Measurements from ENCODE around the gene SLC18A3.

SLC18A3 gene

GRCh38 chr10:49629431-49629881, 19.3 kb downstream of the SLC18A3 start:
- no peak overlapping the region for H3K4me3 ChIP-seq (ENCODE audit: control insufficient read depth, low read depth, low read length)
- TF ChIP-seq CTCF (IDR thresholded peaks at IDR 0.05; ENCODE audit: control insufficient read depth, insufficient read depth, low read depth, low read length, missing control alignments): no peak
- no peak for DNase-seq (ENCODE audit: low read depth)

DNA sequence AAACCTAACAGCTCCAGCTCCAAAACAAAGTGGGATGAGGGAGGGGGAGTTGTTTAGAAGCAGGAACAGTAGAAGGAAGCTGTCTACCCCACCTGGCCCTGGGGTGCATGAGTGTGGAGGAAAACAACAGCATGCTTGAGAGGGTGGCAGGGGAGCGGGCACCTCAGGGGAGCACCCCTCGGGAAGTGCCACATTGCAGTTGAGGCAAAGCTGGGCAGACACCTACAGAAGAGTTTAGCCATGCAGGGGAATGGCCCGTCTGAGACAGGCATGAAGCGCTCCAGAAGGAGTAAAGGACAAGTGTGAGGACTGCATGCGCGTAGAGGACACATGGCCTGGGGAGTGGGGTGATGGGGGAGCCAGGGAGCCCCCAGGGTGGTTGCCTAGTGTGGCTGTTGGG, 21.9 kb downstream of the SLC18A3 start:
- TF ChIP-seq CTCF (IDR thresholded peaks at IDR 0.05; ENCODE audit: control insufficient read depth, insufficient read depth, low read depth, low read length, missing control alignments): no peak
- no peak for DNase-seq (ENCODE audit: low read depth)

DNA sequence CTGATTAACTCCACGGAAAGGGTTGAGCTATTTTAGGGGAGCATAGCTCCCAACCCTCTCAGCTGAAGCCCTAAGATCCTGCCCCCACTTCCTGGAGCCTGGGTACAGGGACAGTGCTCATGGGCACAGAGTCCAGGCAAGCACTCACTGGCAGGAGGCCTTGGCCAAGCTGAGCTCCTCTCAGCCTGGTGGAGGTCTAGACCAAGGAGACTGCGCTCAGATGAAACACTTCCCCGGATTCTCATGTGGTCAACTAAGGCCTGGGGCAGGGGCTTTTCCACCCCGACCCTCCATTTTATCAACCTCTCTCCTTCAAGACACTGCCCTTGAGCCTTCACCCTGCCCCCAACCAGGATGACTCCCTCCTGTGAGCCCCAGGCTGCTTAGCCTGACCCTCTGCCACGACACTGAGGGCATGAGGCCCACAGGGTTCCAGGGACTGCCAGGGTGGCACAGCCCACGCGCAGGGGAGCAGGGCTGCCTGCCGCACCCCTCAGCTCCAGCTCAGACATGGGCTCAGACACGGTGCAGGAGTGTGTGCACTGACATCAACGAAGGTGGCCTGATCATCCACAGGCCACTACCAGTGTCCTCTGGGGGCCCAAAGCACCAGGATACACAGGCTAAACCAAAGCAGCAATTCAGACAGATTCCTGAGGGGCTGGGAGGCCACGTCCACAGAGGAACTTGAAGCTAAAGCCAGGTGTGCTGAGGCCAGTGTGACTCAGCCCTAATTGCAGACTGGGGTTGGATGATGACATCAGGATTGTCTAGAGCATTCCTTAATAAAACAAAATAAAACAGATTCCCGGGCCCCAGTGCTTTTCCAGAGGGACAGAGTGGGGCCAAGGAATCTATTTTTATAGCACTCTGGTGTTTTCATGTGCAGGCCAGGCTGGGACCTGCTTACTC, 22.6 kb downstream of the SLC18A3 start:
- DNase-seq (ENCODE audit: low read depth): no peak
- TF ChIP-seq CTCF (IDR thresholded peaks at IDR 0.05; ENCODE audit: control insufficient read depth, insufficient read depth, low read depth, low read length, missing control alignments): no peak
- H3K4me3 ChIP-seq (ENCODE audit: control insufficient read depth, low read depth, low read length): no peak overlapping the region

More for the DNA sequence above, 21.9 kb downstream of the SLC18A3 start:
- no peak overlapping the region for H3K4me3 ChIP-seq (ENCODE audit: control insufficient read depth, low read depth, low read length)

DNA sequence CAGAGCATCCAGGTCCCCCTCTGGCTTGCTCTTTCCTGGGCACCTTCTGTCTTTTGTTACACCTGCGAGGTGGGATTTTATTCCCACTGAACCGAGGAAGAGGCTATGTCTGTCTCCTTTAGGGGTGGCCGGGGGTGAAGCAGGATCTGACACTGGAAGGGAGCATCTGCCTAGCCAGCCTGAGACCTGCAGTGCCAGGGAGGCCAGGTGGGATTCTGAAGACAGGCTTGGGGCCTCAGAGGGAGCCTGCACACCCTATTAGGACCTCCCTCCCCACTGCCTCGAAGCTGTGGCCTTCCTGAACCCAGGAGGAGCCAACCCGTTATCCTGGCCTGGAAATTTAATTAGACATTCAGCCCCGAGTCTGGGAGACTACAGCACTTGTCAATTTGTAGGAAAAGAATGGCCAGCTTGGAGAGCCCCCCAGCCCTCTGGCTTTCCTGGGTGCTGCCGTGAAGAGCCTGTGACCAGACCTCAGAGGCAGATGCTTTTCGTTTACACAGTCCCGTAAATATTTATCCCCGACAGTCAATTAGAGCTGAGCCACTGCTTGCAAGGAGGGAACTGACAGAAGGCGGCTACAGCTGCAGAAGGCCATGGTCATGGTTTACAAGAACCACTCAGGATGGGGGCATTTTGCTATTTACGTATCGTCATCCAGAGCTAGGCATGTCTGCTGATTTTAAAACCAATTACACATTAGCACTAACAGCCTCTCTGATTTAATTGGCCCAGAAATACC, 23.4 kb downstream of the SLC18A3 start:
- no peak overlapping the region for H3K4me3 ChIP-seq (ENCODE audit: control insufficient read depth, low read depth, low read length)
- no peak for TF ChIP-seq CTCF (IDR thresholded peaks at IDR 0.05; ENCODE audit: control insufficient read depth, insufficient read depth, low read depth, low read length, missing control alignments)
- no peak for DNase-seq (ENCODE audit: low read depth)

DNA sequence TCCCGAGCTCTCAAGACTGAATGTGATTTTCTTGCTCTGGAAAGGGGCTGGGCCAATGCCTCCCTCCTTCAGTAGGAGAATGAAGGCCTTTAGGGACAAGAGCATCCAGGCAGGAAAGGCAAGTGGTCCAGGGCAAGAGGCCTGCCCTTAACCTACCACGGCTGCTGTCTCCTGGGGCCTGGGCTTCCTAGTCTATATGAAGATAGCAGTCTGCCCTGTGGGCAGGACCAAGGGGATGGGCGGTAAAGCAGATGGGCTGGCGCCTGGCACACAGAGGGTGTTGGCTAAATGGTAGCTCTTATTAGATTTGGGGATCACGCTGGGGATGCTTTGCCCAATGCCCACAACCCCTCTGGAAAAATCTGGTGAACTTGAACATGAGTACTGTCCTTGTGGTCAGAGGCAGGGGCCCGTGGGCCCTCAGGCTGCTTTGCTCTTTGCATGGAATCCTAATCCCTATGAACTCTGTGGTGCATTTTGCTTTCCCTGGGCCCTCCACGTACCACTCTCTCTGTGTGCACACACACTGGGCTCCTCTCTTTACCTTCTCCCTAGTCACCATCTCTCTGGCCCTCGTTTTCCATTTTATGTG, 24.1 kb downstream of the SLC18A3 start:
- H3K4me3 ChIP-seq (ENCODE audit: control insufficient read depth, low read depth, low read length): no peak overlapping the region
- TF ChIP-seq CTCF (IDR thresholded peaks at IDR 0.05; ENCODE audit: control insufficient read depth, insufficient read depth, low read depth, low read length, missing control alignments): no peak

DNA sequence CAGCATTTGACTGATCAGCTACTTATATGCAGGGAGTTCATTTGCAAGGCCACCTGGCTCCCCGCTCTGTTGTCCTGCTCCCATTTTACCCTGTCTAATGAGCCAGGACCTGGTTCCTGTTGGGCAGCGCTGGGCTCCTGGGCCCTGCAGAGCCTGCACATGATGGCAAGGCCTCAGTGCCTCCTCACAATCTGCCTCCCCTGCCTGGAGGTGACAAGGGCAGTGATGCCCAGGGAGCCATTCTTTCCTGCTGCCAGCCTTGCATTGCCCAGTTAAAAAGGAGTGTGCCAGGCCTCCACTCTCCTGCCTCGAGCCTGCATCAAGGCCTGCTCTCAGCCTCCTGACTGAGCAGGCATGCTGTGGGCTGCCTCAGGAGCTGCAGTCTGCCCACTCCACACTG, 32.2 kb downstream of the SLC18A3 start:
- DNase-seq (ENCODE audit: low read depth): no peak
- H3K4me3 ChIP-seq (ENCODE audit: control insufficient read depth, low read depth, low read length): no peak overlapping the region
- no peak for TF ChIP-seq CTCF (IDR thresholded peaks at IDR 0.05; ENCODE audit: control insufficient read depth, insufficient read depth, low read depth, low read length, missing control alignments)

More for the DNA sequence above, 24.1 kb downstream of the SLC18A3 start:
- no peak for DNase-seq (ENCODE audit: low read depth)

Data from AG09309 (cell line).